Lung microvascular endothelial cell (primary cell): Measurements from ENCODE around the gene ACVR1B. TPM values are rescaled to one million over a fixed set of nuclear protein-coding genes. Genes with fewer than 3 reads are reported as not detected.

Source experiments
- DNase-seq, 2 donors: peaks; one replicate each; pipeline versions ENCODE4 v3.0.0 to v3.0.0-alpha.2; 2010; ENCODE audit warnings: low read depth in 2 of 2
- total RNA-seq: library from RNA; depleted of rRNA; stranded (reverse); fragments of >200 nt; gene quantifications from 2 replicates; pipeline ENCODE4 v1.2.1, GENCODE V29; 2014

Gene ACVR1B
- total RNA-seq, 1 donor from 2014 or later, result 15.1 TPM

GRCh38 chr12:51917041-51917590 lies 34.4 kb upstream of the ACVR1B start:
- no peak for DNase-seq

GRCh38 chr12:51917746-51918453 lies 33.6 kb upstream of the ACVR1B start:
- peak in 1 of 2 donors; percentile 35 for DNase-seq

GRCh38 chr12:51920046-51920445 lies 31.5 kb upstream of the ACVR1B start:
- DNase-seq, result no peak

GRCh38 chr12:51921017-51921725 lies 30.3 kb upstream of the ACVR1B start:
- no peak for DNase-seq

- no peak for DNase-seq
Measured at GRCh38 chr12:51922146-51922545, 29.4 kb upstream of the ACVR1B start.

- DNase-seq, result peak; percentile 72 to 75
Measured at GRCh38 chr12:51922762-51923505, 28.6 kb upstream of the ACVR1B start.

- peak; percentile 74 to 81 for DNase-seq
Measured at GRCh38 chr12:51923506-51924365, 27.8 kb upstream of the ACVR1B start.

- DNase-seq, result peak in 1 of 2 donors; percentile 49
Measured at GRCh38 chr12:51924551-51925319, 26.8 kb upstream of the ACVR1B start.

GRCh38 chr12:51925346-51926063 lies 26.0 kb upstream of the ACVR1B start:
- no peak for DNase-seq

- DNase-seq, result peak; percentile 87 to 89
Measured at GRCh38 chr12:51926064-51926632, 25.4 kb upstream of the ACVR1B start.

GRCh38 chr12:51926718-51927117 lies 24.8 kb upstream of the ACVR1B start:
- peak; percentile 83 to 85 for DNase-seq

- DNase-seq, result peak in 1 of 2 donors; percentile 40
Measured at GRCh38 chr12:51932218-51933076, 19.1 kb upstream of the ACVR1B start.

GRCh38 chr12:51934080-51934479 lies 17.4 kb upstream of the ACVR1B start:
- DNase-seq, result no peak

GRCh38 chr12:51937926-51938325 lies 13.6 kb upstream of the ACVR1B start:
- DNase-seq, result no peak

- no peak for DNase-seq
Measured at GRCh38 chr12:51938726-51939125, 12.8 kb upstream of the ACVR1B start.

- peak in 1 of 2 donors; percentile 32 for DNase-seq
Measured at GRCh38 chr12:51941011-51941581, 10.4 kb upstream of the ACVR1B start.

- no peak for DNase-seq
Measured at GRCh38 chr12:51941604-51942003, 9.9 kb upstream of the ACVR1B start.

- DNase-seq, result no peak
Measured at GRCh38 chr12:51942056-51942455, 9.4 kb upstream of the ACVR1B start.
